Measurements from ENCODE around the gene ARHGEF12.

ARHGEF12 gene

GRCh38 chr11:120528749-120529148 is 192.5 kb downstream of the ARHGEF12 start:
- H3K9me3 ChIP-seq (ENCODE audit: severe bottlenecking): no peaks in the 10 kb centered on the region
- DNase-seq (ENCODE audit: low spot score) (no peak), ATAC-seq (ENCODE audit: low read depth) (no peak)
- H3K4me1 ChIP-seq (ENCODE audit: insufficient read depth, poor library complexity, severe bottlenecking): no peaks in the 10 kb centered on the region
- peaks cover 10% of the 10 kb centered on the region for H3K27me3 ChIP-seq (ENCODE audit: insufficient read depth, poor library complexity, severe bottlenecking)
- H3K36me3 ChIP-seq (ENCODE audit: low read depth): no peaks in the 10 kb centered on the region
- H3K27ac ChIP-seq (ENCODE audit: poor library complexity, severe bottlenecking): no peak overlapping the region
- no peak for TF ChIP-seq CTCF (IDR thresholded peaks at IDR 0.05; ENCODE audit: poor library complexity, severe bottlenecking)
- H3K4me3 ChIP-seq (ENCODE audit: severe bottlenecking): no peak overlapping the region

- no peak for ATAC-seq (ENCODE audit: low read depth)
Observed at GRCh38 chr11:120529214-120529613, 193.0 kb downstream of the ARHGEF12 start.

GRCh38 chr11:120529911-120530310 is 193.7 kb downstream of the ARHGEF12 start:
- no peaks in the 10 kb centered on the region for H3K36me3 ChIP-seq (ENCODE audit: low read depth)
- ATAC-seq (ENCODE audit: low read depth) (no peak), DNase-seq (ENCODE audit: low spot score) (no peak)
- H3K4me1 ChIP-seq (ENCODE audit: insufficient read depth, poor library complexity, severe bottlenecking): no peaks in the 10 kb centered on the region
- H3K27ac ChIP-seq (ENCODE audit: poor library complexity, severe bottlenecking): no peak overlapping the region
- peaks cover 10% of the 10 kb centered on the region for H3K27me3 ChIP-seq (ENCODE audit: insufficient read depth, poor library complexity, severe bottlenecking)
- no peak for TF ChIP-seq CTCF (IDR thresholded peaks at IDR 0.05; ENCODE audit: poor library complexity, severe bottlenecking)
- no peaks in the 10 kb centered on the region for H3K9me3 ChIP-seq (ENCODE audit: severe bottlenecking)
- no peak overlapping the region for H3K4me3 ChIP-seq (ENCODE audit: severe bottlenecking)

More at GRCh38 chr11:120529214-120529613, 193.0 kb downstream of the ARHGEF12 start:
- Histone ChIP-seq H3K9me3 (ENCODE audit: severe bottlenecking) (no peaks in the 10 kb centered on the region), H3K36me3 (ENCODE audit: low read depth) (no peaks in the 10 kb centered on the region), H3K27ac (ENCODE audit: poor library complexity, severe bottlenecking) (no peak overlapping the region), H3K4me1 (ENCODE audit: insufficient read depth, poor library complexity, severe bottlenecking) (no peaks in the 10 kb centered on the region), H3K27me3 (ENCODE audit: insufficient read depth, poor library complexity, severe bottlenecking) (peaks cover 10% of the 10 kb centered on the region), H3K4me3 (ENCODE audit: severe bottlenecking) (no peak overlapping the region)
- no peak for TF ChIP-seq CTCF (IDR thresholded peaks at IDR 0.05; ENCODE audit: poor library complexity, severe bottlenecking)
- DNase-seq (ENCODE audit: low spot score): no peak

GRCh38 chr11:120532082-120532831 is 196.0 kb downstream of the ARHGEF12 start:
- no peaks in the 10 kb centered on the region for H3K9me3 ChIP-seq (ENCODE audit: severe bottlenecking)
- H3K4me1 ChIP-seq (ENCODE audit: insufficient read depth, poor library complexity, severe bottlenecking): no peaks in the 10 kb centered on the region
- no peak overlapping the region for H3K4me3 ChIP-seq (ENCODE audit: severe bottlenecking)
- ATAC-seq (ENCODE audit: low read depth) (no peak), DNase-seq (ENCODE audit: low spot score) (no peak)
- H3K36me3 ChIP-seq (ENCODE audit: low read depth): no peaks in the 10 kb centered on the region
- no peaks in the 10 kb centered on the region for H3K27me3 ChIP-seq (ENCODE audit: insufficient read depth, poor library complexity, severe bottlenecking)
- H3K27ac ChIP-seq (ENCODE audit: poor library complexity, severe bottlenecking): no peak overlapping the region
- no peak for TF ChIP-seq CTCF (IDR thresholded peaks at IDR 0.05; ENCODE audit: poor library complexity, severe bottlenecking)

GRCh38 chr11:120532832-120533196 is 196.6 kb downstream of the ARHGEF12 start:
- H3K4me3 ChIP-seq (ENCODE audit: severe bottlenecking): no peak overlapping the region
- ATAC-seq (ENCODE audit: low read depth) (no peak), DNase-seq (ENCODE audit: low spot score) (no peak)
- H3K4me1 ChIP-seq (ENCODE audit: insufficient read depth, poor library complexity, severe bottlenecking): no peaks in the 10 kb centered on the region
- H3K27me3 ChIP-seq (ENCODE audit: insufficient read depth, poor library complexity, severe bottlenecking): no peaks in the 10 kb centered on the region
- no peaks in the 10 kb centered on the region for H3K36me3 ChIP-seq (ENCODE audit: low read depth)
- no peak overlapping the region for H3K27ac ChIP-seq (ENCODE audit: poor library complexity, severe bottlenecking)
- no peaks in the 10 kb centered on the region for H3K9me3 ChIP-seq (ENCODE audit: severe bottlenecking)
- no peak for TF ChIP-seq CTCF (IDR thresholded peaks at IDR 0.05; ENCODE audit: poor library complexity, severe bottlenecking)

Measured in RWPE2 (cell line).